SU-DHL-6 (cell line): Measurements from ENCODE around the gene POU6F2.

Experiments used
- CTCF ChIP-seq: fragments of 200-600 bp; sonication (generic); IDR thresholded peaks from one replicate; pipeline ENCODE4 v1.5.1; 2017; ENCODE audit warnings: antibody characterized with exemption, mild to moderate bottlenecking, low read length, moderate library complexity; ENCODE audit not compliant: insufficient read depth, poor library complexity, severe bottlenecking
- EZH2phosphoT487 ChIP-seq: fragments of 200-600 bp; sonication (generic), shearing (Covaris generic); conservative IDR thresholded peaks from 2 replicates; pipeline ENCODE4 v1.6.1; 2018; ENCODE audit warnings: mild to moderate bottlenecking, antibody characterized with exemption, low read length, moderate library complexity, mixed read lengths

- TF ChIP-seq CTCF (no peak), EZH2phosphoT487 (no peak)
Observed at GRCh38 chr7:39186671-39187070, 209.0 kb downstream of the POU6F2 start.
